ENCODE measurements around the gene AASDH. TPM values are rescaled to one million over a fixed set of nuclear protein-coding genes. Genes with fewer than 3 reads are reported as not detected.

AASDH gene
- total and polyA plus RNA-seq, 2 of the 4 experiments (the other 2 are of a cell fraction), result 4.7 to 12.0 TPM

GRCh38 chr4:56326363-56326762 is 60.9 kb downstream of the AASDH start:
- POLR2A ChIA-PET (ENCODE audit: unreplicated experiment), result no interaction called here

More at GRCh38 chr4:56326363-56326762, 60.9 kb downstream of the AASDH start:
- H2BK20ac ChIP-seq (ENCODE audit: low read depth, low read length), result no peak overlapping the region
- DNase-seq, result peak; percentile 3
- dilution Hi-C loops (cut with HindIII; ENCODE audit: low sequenced_read_pairs, unreplicated experiment), result no loop called here
- no peak overlapping the region for H3K23ac ChIP-seq (ENCODE audit: low read depth, low read length)
- ATAC-seq (ENCODE audit: low read depth), result no peak
- no peaks in the 10 kb centered on the region for H3K27me3 ChIP-seq (ENCODE audit: control insufficient read depth, insufficient read depth, low read length)
- H3K9me3 ChIP-seq (ENCODE audit: control insufficient read depth, insufficient read depth, low read length), result no peaks in the 10 kb centered on the region
- no peak overlapping the region for H4K8ac ChIP-seq (ENCODE audit: low read depth in 2 of 2, low read length in 2 of 2)
- H3K4me3 ChIP-seq (ENCODE audit: insufficient read depth, low read depth, low read length), result no peak overlapping the region
- no peak overlapping the region for H3K9ac ChIP-seq (ENCODE audit: low read depth, low read length)
- H3K14ac ChIP-seq (replicated peaks; ENCODE audit: low read depth, low read length), result no peak overlapping the region
- H4K91ac ChIP-seq (ENCODE audit: insufficient read depth, low read depth, low read length), result no peak overlapping the region
- H3K56ac ChIP-seq (ENCODE audit: extremely low read depth, insufficient read depth, low read length), result no peak overlapping the region
- no peak overlapping the region for H3K18ac ChIP-seq (ENCODE audit: low read depth, low read length)
- no peak for TF ChIP-seq POLR2A (IDR thresholded peaks at IDR 0.05; ENCODE audit: low read depth, low read length)
- TF ChIP-seq USF2 (IDR thresholded peaks at IDR 0.05; ENCODE audit: low read depth, low read length), result no peak
- no peak for TF ChIP-seq MAFK (IDR thresholded peaks at IDR 0.05; ENCODE audit: low read depth, low read length)
- no peak for TF ChIP-seq FOS (IDR thresholded peaks at IDR 0.05; ENCODE audit: low read depth, low read length)
- TF ChIP-seq RCOR1 (IDR thresholded peaks at IDR 0.05; ENCODE audit: insufficient replicate concordance, low read length), result no peak
- TF ChIP-seq CTCF (conservative IDR thresholded peaks at IDR 0.05; ENCODE audit: low read depth, low read length), result no peak
- TF ChIP-seq RFX5 (IDR thresholded peaks at IDR 0.05; ENCODE audit: low read depth, low read length), result no peak
- no peak for TF ChIP-seq ELK1 (IDR thresholded peaks at IDR 0.05; ENCODE audit: borderline replicate concordance, low read depth, low read length)
- TF ChIP-seq SMC3 (IDR thresholded peaks at IDR 0.05; ENCODE audit: low read depth, low read length), result no peak
- no peak for TF ChIP-seq CEBPB (IDR thresholded peaks at IDR 0.05; ENCODE audit: low read depth, low read length)
- no peak for TF ChIP-seq NFE2L2 (IDR thresholded peaks at IDR 0.05; ENCODE audit: low read depth, low read length)
- TF ChIP-seq RAD21 (IDR thresholded peaks at IDR 0.05; ENCODE audit: low read length), result no peak
- no peak for TF ChIP-seq CHD1 (IDR thresholded peaks at IDR 0.05; ENCODE audit: low read depth, low read length)
- TF ChIP-seq MXI1 (IDR thresholded peaks at IDR 0.05; ENCODE audit: borderline replicate concordance, low read depth, low read length), result no peak
- no peak for TF ChIP-seq BHLHE40 (IDR thresholded peaks at IDR 0.05; ENCODE audit: low read depth, low read length)
- TF ChIP-seq MAZ (IDR thresholded peaks at IDR 0.05; ENCODE audit: borderline replicate concordance, low read depth, low read length), result no peak
- no TSS peak for BruUV-seq (replicated peaks)
- H3K4ac ChIP-seq (ENCODE audit: low read depth, low read length), result no peak overlapping the region
- H4K5ac ChIP-seq (ENCODE audit: low read depth, low read length), result no peak overlapping the region
- no peak overlapping the region for H2BK15ac ChIP-seq (ENCODE audit: low read depth, low read length)
- no peaks in the 10 kb centered on the region for H3K9me1 ChIP-seq (ENCODE audit: insufficient read depth, low read length)
- no peak overlapping the region for H2AK9ac ChIP-seq (replicated peaks; ENCODE audit: low read depth, low read length, poor library complexity)
- peaks cover 1% of the 10 kb centered on the region; the same call in 1 of the 2 replicates for H3K4me1 ChIP-seq (ENCODE audit: control insufficient read depth, insufficient read depth, low read length)
- no peaks in the 10 kb centered on the region for H3K36me3 ChIP-seq (ENCODE audit: control insufficient read depth, insufficient read depth, low read length)
- intact Hi-C loops (cut with micrococcal nuclease), result loop anchor here (5.0 kb wide), 1 partner anchor 46 kb away; no protein-coding TSS in a partner anchor
- no peak overlapping the region for H2BK5ac ChIP-seq (ENCODE audit: low read depth, low read length, poor library complexity, severe bottlenecking)
- H3K4me2 ChIP-seq (ENCODE audit: low read depth, low read length), result no peak overlapping the region
- no peak overlapping the region for H2BK120ac ChIP-seq (ENCODE audit: low read depth, low read length)
- no peaks in the 10 kb centered on the region for H3K79me1 ChIP-seq (ENCODE audit: low read depth in 1 of 2, low read length in 2 of 2)
- H2AK5ac ChIP-seq (ENCODE audit: low read depth, low read length), result no peak overlapping the region
- no CpG with 5 or more reads among the region's 2 CpGs for WGBS, 2 experiments (ENCODE audit: extremely low coverage in 2 of 2, insufficient read length in 1 of 2)
- H3K27ac ChIP-seq (ENCODE audit: insufficient read depth, low read length), result no peak overlapping the region
- no peaks in the 10 kb centered on the region for H4K20me1 ChIP-seq (ENCODE audit: insufficient read depth, low read length)
- in situ Hi-C loops (cut with MboI; ENCODE audit: low sequenced_read_pairs), result no loop called here
- no peak overlapping the region for H2AFZ ChIP-seq (replicated peaks; ENCODE audit: low read length, poor library complexity)
- CTCF ChIA-PET, result no interaction called here

Measured in IMR-90 (cell line).